Gastrocnemius medialis (tissue), 4 donors: ENCODE measurements around the gene HYAL2. TPM values are rescaled to one million over a fixed set of nuclear protein-coding genes. Genes with fewer than 3 reads are reported as not detected.
A peak's percentile ranks its signal among the peaks of the same experiment; 100 is the strongest.

Experiments used
- ATAC-seq, 2 donors: fragments of 150-250 bp; one replicate each; pipeline ENCODE4 v1.9.1; 2016
- DNase-seq, 2 donors: peaks; one replicate each; pipeline ENCODE4 v3.0.0-alpha.2; 2019
- H3K27ac ChIP-seq, 4 donors: fragments of 200-600 bp; sonication (generic); 1 replicate in 1 of 4; 2 replicates in 3 of 4; pipeline ENCODE4 v1.5.1; 2016 to 2018; ENCODE audit warnings: mild to moderate bottlenecking in 2 of 4, moderate library complexity in 1 of 4
- H3K27me3 ChIP-seq, 3 donors: fragments of 200-600 bp; sonication (generic) in 2 of 3; 1 replicate in 1 of 3; 2 replicates in 2 of 3; pipeline versions ENCODE4 v1.5.1 to v1.6.0; 2016 to 2019; ENCODE audit warnings: mild to moderate bottlenecking in 1 of 3, moderate library complexity in 1 of 3
- H3K36me3 ChIP-seq, 2 donors: fragments of 200-600 bp; sonication (generic) in 1 of 2; one replicate each; pipeline ENCODE4 v1.5.1; 2017 to 2018
- H3K4me1 ChIP-seq, 2 donors: fragments of 200-600 bp; sonication (generic) in 1 of 2; one replicate each; pipeline ENCODE4 v1.5.1; 2016 to 2017; ENCODE audit warnings: mild to moderate bottlenecking in 2 of 2
- H3K4me3 ChIP-seq, 4 donors: fragments of 200-600 bp; sonication (generic) in 3 of 4; 1 replicate in 1 of 4; 2 replicates in 3 of 4; pipeline ENCODE4 v1.5.1; 2016 to 2019; ENCODE audit warnings: mild to moderate bottlenecking in 2 of 4
- H3K9me3 ChIP-seq, 3 donors: fragments of 200-600 bp; sonication (generic) in 2 of 3; 1 replicate in 1 of 3; 2 replicates in 2 of 3; pipeline ENCODE4 v1.5.1; 2016 to 2019
- CTCF ChIP-seq, 5 experiments: fragments of 450-650 bp in 3 of 5; fragments of 200-600 bp in 2 of 5; sonication (generic) in 2 of 5; IDR thresholded peaks in 4 of 5; conservative IDR thresholded peaks in 1 of 5; 1 replicate in 4 of 5; 2 replicates in 1 of 5; pipeline ENCODE4 v1.5.1; 2016 to 2019; ENCODE audit warnings: antibody characterized with exemption in 5 of 5, mild to moderate bottlenecking in 3 of 5, moderate library complexity in 3 of 5
- POLR2A ChIP-seq, 2 donors: fragments of 450-650 bp; IDR thresholded peaks; one replicate each; pipeline ENCODE4 v1.6.1; 2017; ENCODE audit warnings: antibody characterized with exemption in 2 of 2, mild to moderate bottlenecking in 2 of 2, moderate library complexity in 2 of 2
- in situ Hi-C, 4 donors: fragments of 200-750 bp; cut with MboI; loops; one replicate each; pipeline versions ENCODE4 v1.15.0 to v1.8.0; 2017; ENCODE audit warnings: low sequenced_read_pairs in 4 of 4
- intact Hi-C: fragments of 100-400 bp; cut with DNase I; formaldehyde crosslinking; loops from one replicate; pipeline ENCODE4 v1.15.1; 2023; ENCODE audit warnings: low total_unique reads
- total RNA-seq, 4 donors: library from RNA; depleted of rRNA; stranded (reverse); fragments of >200 nt; gene quantifications; one replicate each; pipeline versions ENCODE4 v1.1.0 to v1.2.3, GENCODE V29; 2016

Gene HYAL2
- total RNA-seq, 4 donors from 2014 or later, result 47.0 to 69.8 (median 65.4) TPM

- peaks cover 36 to 42% of the 10 kb centered on the region in 2 donors for H3K4me1 ChIP-seq
- DNase-seq (no peak), ATAC-seq (no peak)
- TF ChIP-seq POLR2A (IDR thresholded peaks at IDR 0.05), result no peak
- TF ChIP-seq CTCF (IDR thresholded peaks at IDR 0.05 in 4 of 5, conservative IDR thresholded peaks at IDR 0.05 in 1 of 5), result no peak
- intact Hi-C loops, result no loop called here
- no peaks in the 10 kb centered on the region for H3K9me3 ChIP-seq
- in situ Hi-C loops, result loop anchor here in 1 of 4 donors (25.0 kb wide), 1 partner anchor 358 kb away; the partner anchor contains the start of genes MON1A and RBM6
- no peak overlapping the region for H3K4me3 ChIP-seq
- H3K27me3 ChIP-seq, result no peaks in the 10 kb centered on the region
- peaks cover 0 to 5% of the 10 kb centered on the region in 2 donors for H3K36me3 ChIP-seq
- no peak overlapping the region for H3K27ac ChIP-seq
Observed at GRCh38 chr3:50295553-50296431, 26.8 kb downstream of the HYAL2 start.

- H3K4me1 ChIP-seq, result peaks cover 28 to 36% of the 10 kb centered on the region in 2 donors
- H3K27me3 ChIP-seq, result no peaks in the 10 kb centered on the region
- peak overlapping the region in 1 of 4 donors; percentile 97 for H3K27ac ChIP-seq
- peaks cover 0 to 15% of the 10 kb centered on the region in 2 donors for H3K36me3 ChIP-seq
- TF ChIP-seq CTCF (IDR thresholded peaks at IDR 0.05 in 4 of 5, conservative IDR thresholded peaks at IDR 0.05 in 1 of 5) (no peak), POLR2A (IDR thresholded peaks at IDR 0.05) (no peak)
- H3K9me3 ChIP-seq, result no peaks in the 10 kb centered on the region
- no peak overlapping the region for H3K4me3 ChIP-seq
- intact Hi-C loops (no loop called here), in situ Hi-C loops (loop anchor here in 1 of 4 donors (25.0 kb wide), 1 partner anchor 357 kb away; the partner anchor contains the start of genes MON1A and RBM6)
- no peak for ATAC-seq
- no peak for DNase-seq
Observed at GRCh38 chr3:50294492-50295403, 27.8 kb downstream of the HYAL2 start.

GRCh38 chr3:50294089-50294488, 28.5 kb downstream of the HYAL2 start:
- H3K4me3 ChIP-seq, result no peak overlapping the region
- H3K27me3 ChIP-seq, result no peaks in the 10 kb centered on the region
- in situ Hi-C loops (loop anchor here in 1 of 4 donors (25.0 kb wide), 1 partner anchor 357 kb away; the partner anchor contains the start of genes MON1A and RBM6), intact Hi-C loops (no loop called here)
- DNase-seq (no peak), ATAC-seq (no peak)
- TF ChIP-seq POLR2A (IDR thresholded peaks at IDR 0.05) (no peak), CTCF (IDR thresholded peaks at IDR 0.05 in 4 of 5, conservative IDR thresholded peaks at IDR 0.05 in 1 of 5) (no peak)
- H3K36me3 ChIP-seq, result peaks cover 0 to 22% of the 10 kb centered on the region in 2 donors
- H3K27ac ChIP-seq, result peak overlapping the region in 3 of 4 donors; percentile 97 to 98 (median 97)
- no peaks in the 10 kb centered on the region for H3K9me3 ChIP-seq
- H3K4me1 ChIP-seq, result peaks cover 28 to 35% of the 10 kb centered on the region in 2 donors

- Histone ChIP-seq H3K36me3 (peaks cover 0 to 30% of the 10 kb centered on the region in 2 donors), H3K9me3 (no peaks in the 10 kb centered on the region), H3K4me1 (peaks cover 22 to 28% of the 10 kb centered on the region in 2 donors), H3K27me3 (no peaks in the 10 kb centered on the region), H3K4me3 (peak overlapping the region; percentile 60 to 96 (median 94)), H3K27ac (peak overlapping the region; percentile 97 to 99 (median 98))
- no peak for TF ChIP-seq CTCF (IDR thresholded peaks at IDR 0.05 in 4 of 5, conservative IDR thresholded peaks at IDR 0.05 in 1 of 5)
- no peak for TF ChIP-seq POLR2A (IDR thresholded peaks at IDR 0.05)
- DNase-seq (peak in 1 of 2 donors; percentile 49), ATAC-seq (peak in 1 of 2 donors; percentile 1)
- in situ Hi-C loops (loop anchor here in 1 of 4 donors (25.0 kb wide), 1 partner anchor 356 kb away; the partner anchor contains the start of genes MON1A and RBM6), intact Hi-C loops (no loop called here)
Observed at GRCh38 chr3:50293079-50293801, 29.3 kb downstream of the HYAL2 start.
